Stomach smooth muscle (tissue), 2 donors: ENCODE results near the gene C17orf75.
"Not testable (repeated sequence)": the region's sequence is repeated elsewhere in the genome, so short reads cannot be mapped to it uniquely, and the experiment has no call there.

Source experiments
- H3K27ac ChIP-seq: one replicate; pipeline ENCODE4 v1.7.0; 2013; ENCODE audit warnings: mild to moderate bottlenecking, low read length, inconsistent platforms
- H3K27me3 ChIP-seq, 2 donors: one replicate each; pipeline ENCODE4 v1.7.0; 2013; ENCODE audit warnings: low read length in 2 of 2; ENCODE audit not compliant: insufficient read depth in 2 of 2, control insufficient read depth in 1 of 2
- H3K36me3 ChIP-seq, 2 donors: one replicate each; pipeline ENCODE4 v1.7.0; 2013; ENCODE audit warnings: low read length in 2 of 2; ENCODE audit not compliant: control insufficient read depth in 2 of 2, insufficient read depth in 2 of 2
- H3K4me1 ChIP-seq: one replicate; pipeline ENCODE4 v1.7.0; 2013; ENCODE audit warnings: low read length; ENCODE audit not compliant: control insufficient read depth, insufficient read depth
- H3K4me3 ChIP-seq, 2 donors: one replicate each; pipeline ENCODE4 v1.7.0; 2013; ENCODE audit warnings: low read length in 2 of 2
- H3K9ac ChIP-seq, 2 donors: one replicate each; pipeline ENCODE4 v1.7.0; 2013; ENCODE audit warnings: low read length in 2 of 2, mild to moderate bottlenecking in 1 of 2
- H3K9me3 ChIP-seq, 2 donors: one replicate each; pipeline ENCODE4 v1.7.0; 2013; ENCODE audit warnings: low read length in 2 of 2; ENCODE audit not compliant: control insufficient read depth in 2 of 2
- donor health status: healthy.
- donor health status: Pancreatic carcinoma.

The C17orf75 gene

GRCh38 chr17:32341857-32342602 is at the start of gene C17orf75:
C17orf75 (minus strand) TSS chr17:32342173; CDS start chr17:32342139, 34 bp downstream.
- Histone ChIP-seq H3K4me3 (peak within 1 kb of the TSS; percentile 79 to 85), H3K36me3 (peaks cover 4 to 5% of the 10 kb centered on the region in 2 donors), H3K4me1 (peaks cover 14% of the 10 kb centered on the region), H3K9me3 (no peaks in the 10 kb centered on the region), H3K9ac (peak within 1 kb of the TSS; percentile 88 to 91), H3K27me3 (no peaks in the 10 kb centered on the region), H3K27ac (peak within 1 kb of the TSS; percentile 75)

- Histone ChIP-seq H3K36me3 (no peaks in the 10 kb centered on the region), H3K9ac (no peak overlapping the region), H3K9me3 (no peaks in the 10 kb centered on the region), H3K27me3 (no peaks in the 10 kb centered on the region), H3K27ac (no peak overlapping the region), H3K4me1 (no peaks in the 10 kb centered on the region), H3K4me3 (no peak overlapping the region)
These were observed 46.9 kb upstream of the C17orf75 start for GRCh38 chr17:32388613-32389459.

DNA sequence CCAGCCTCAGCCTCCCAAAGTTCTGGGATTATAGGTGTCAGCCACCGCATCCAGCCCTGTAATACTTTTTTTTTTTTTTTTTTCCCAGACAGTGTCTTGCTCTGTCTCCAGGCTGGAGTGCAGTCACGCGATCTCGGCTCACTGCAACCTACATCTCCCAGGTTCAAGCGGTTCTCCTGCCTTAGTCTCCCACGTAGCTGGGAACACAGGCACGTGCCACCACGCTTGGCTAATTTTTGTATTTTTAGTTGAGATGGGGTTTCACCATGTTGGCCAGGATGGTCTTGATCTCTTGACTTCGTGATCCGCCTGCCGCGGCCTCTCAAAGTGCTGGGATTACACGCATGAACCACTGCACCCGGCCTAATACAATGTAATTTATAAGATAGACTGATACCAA is 46.2 kb upstream of the C17orf75 start:
- not testable (repeated sequence) for H3K27ac ChIP-seq, H3K36me3 ChIP-seq, H3K27me3 ChIP-seq, H3K9ac ChIP-seq, H3K4me1 ChIP-seq, H3K4me3 ChIP-seq, H3K9me3 ChIP-seq

GRCh38 chr17:32386844-32387243 is 44.9 kb upstream of the C17orf75 start:
- H3K27ac ChIP-seq = no peak overlapping the region
- no peaks in the 10 kb centered on the region for H3K9me3 ChIP-seq
- H3K36me3 ChIP-seq = peaks cover 0 to 5% of the 10 kb centered on the region in 2 donors
- no peak overlapping the region for H3K9ac ChIP-seq
- no peak overlapping the region for H3K4me3 ChIP-seq
- no peaks in the 10 kb centered on the region for H3K27me3 ChIP-seq
- H3K4me1 ChIP-seq = no peaks in the 10 kb centered on the region

DNA sequence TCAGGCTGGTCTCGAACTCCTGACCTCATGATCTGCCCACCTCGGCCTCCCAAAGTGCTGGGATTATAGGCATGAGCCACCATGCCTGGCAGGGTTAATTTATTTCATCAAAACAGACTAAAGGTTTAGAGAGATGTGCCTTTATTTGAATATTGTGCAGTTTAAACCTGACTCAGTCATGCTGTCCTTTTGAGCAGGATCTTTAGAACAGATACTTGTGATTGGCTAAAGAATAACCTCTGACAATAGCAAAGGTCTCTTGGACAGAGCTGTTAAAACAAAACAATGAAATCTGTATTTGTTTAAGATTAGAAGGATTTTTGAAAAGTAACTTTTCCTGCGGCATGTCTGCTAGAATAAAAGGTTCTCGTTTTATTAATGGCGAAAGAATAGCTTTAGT is 44.0 kb upstream of the C17orf75 start:
- Histone ChIP-seq H3K27me3 (no peaks in the 10 kb centered on the region), H3K9ac (no peak overlapping the region), H3K4me3 (no peak overlapping the region), H3K4me1 (no peaks in the 10 kb centered on the region), H3K36me3 (peaks cover 0 to 5% of the 10 kb centered on the region in 2 donors), H3K9me3 (no peaks in the 10 kb centered on the region), H3K27ac (no peak overlapping the region)

GRCh38 chr17:32385121-32385520 is 43.1 kb upstream of the C17orf75 start:
- H3K27ac ChIP-seq = no peak overlapping the region
- no peaks in the 10 kb centered on the region for H3K27me3 ChIP-seq
- H3K4me3 ChIP-seq = no peak overlapping the region
- no peaks in the 10 kb centered on the region for H3K9me3 ChIP-seq
- no peaks in the 10 kb centered on the region for H3K4me1 ChIP-seq
- peaks cover 0 to 9% of the 10 kb centered on the region in 2 donors for H3K36me3 ChIP-seq
- no peak overlapping the region for H3K9ac ChIP-seq

DNA sequence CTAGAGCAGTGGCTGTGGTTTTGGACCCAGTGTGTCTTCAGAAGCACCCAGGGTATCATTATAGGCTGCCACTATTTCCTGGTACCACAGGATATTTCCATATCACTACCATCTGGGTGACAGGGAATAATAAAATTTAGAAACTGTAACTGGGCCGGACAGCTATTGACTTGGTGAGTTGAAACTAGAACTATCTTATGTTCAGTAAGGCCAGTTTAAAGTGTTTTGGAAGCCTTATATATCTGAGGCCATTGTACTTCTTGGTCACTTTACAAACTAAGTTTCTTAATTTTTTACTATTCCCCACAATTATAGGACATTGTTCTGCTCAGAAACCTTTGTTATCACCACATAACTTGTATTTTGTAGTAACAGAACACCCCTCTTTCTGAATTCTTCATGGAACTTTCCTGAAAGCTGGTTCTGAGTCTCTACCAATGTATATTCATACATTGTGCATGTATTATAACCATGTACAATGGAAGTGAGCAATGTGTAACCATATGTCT is 42.0 kb upstream of the C17orf75 start:
- Histone ChIP-seq H3K27me3 (no peaks in the 10 kb centered on the region), H3K4me1 (no peaks in the 10 kb centered on the region), H3K4me3 (no peak overlapping the region), H3K36me3 (peaks cover 0 to 14% of the 10 kb centered on the region in 2 donors), H3K9me3 (no peaks in the 10 kb centered on the region), H3K9ac (no peak overlapping the region), H3K27ac (no peak overlapping the region)

- Histone ChIP-seq H3K27me3 (no peaks in the 10 kb centered on the region), H3K4me3 (no peak overlapping the region), H3K9ac (no peak overlapping the region), H3K36me3 (peaks cover 0 to 16% of the 10 kb centered on the region in 2 donors), H3K27ac (no peak overlapping the region), H3K9me3 (no peaks in the 10 kb centered on the region), H3K4me1 (no peaks in the 10 kb centered on the region)
These were observed 40.7 kb upstream of the C17orf75 start for GRCh38 chr17:32382526-32383223.

DNA sequence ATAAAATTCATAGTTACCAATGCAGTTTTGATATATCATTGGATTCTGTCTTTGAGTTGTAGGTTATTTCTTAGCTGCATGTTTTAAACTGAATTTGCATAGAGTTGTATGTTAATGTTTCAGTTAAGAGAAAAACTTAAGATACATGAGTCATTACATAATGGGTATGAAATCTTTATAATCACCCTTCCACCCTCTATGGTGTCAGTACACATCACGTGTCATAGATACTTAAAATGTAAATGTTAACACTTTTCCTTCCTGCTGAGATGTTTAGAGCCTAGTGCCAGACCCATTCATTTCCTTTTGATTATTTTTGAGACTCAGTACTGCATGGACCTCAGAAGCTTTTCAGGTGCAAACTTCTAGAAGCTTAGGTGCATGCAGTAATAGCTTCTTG is 28.5 kb upstream of the C17orf75 start:
- peaks cover 36 to 67% of the 10 kb centered on the region in 2 donors for H3K36me3 ChIP-seq
- H3K27me3 ChIP-seq = no peaks in the 10 kb centered on the region

GRCh38 chr17:32361270-32361669 is 19.3 kb upstream of the C17orf75 start:
- Histone ChIP-seq H3K9me3 (no peaks in the 10 kb centered on the region), H3K27ac (no peak overlapping the region), H3K4me3 (no peak overlapping the region), H3K36me3 (peaks cover 45 to 54% of the 10 kb centered on the region in 2 donors), H3K4me1 (peaks cover 7% of the 10 kb centered on the region), H3K27me3 (no peaks in the 10 kb centered on the region), H3K9ac (no peak overlapping the region)

More for the DNA sequence above, 28.5 kb upstream of the C17orf75 start:
- no peaks in the 10 kb centered on the region for H3K4me1 ChIP-seq
- no peaks in the 10 kb centered on the region for H3K9me3 ChIP-seq
- H3K27ac ChIP-seq = no peak overlapping the region
- H3K9ac ChIP-seq = no peak overlapping the region
- no peak overlapping the region for H3K4me3 ChIP-seq
